Epidermal melanocyte (primary cell): ENCODE data around the gene ENAH.

ENCODE experiments used
- DNase-seq: peaks from one replicate; pipeline ENCODE4 v3.0.0; 2011; ENCODE audit warnings: low spot score; ENCODE audit not compliant: insufficient read length

The ENAH gene

GRCh38 chr1:225608014-225608796, 44.7 kb downstream of the ENAH start:
- no peak for DNase-seq

DNA sequence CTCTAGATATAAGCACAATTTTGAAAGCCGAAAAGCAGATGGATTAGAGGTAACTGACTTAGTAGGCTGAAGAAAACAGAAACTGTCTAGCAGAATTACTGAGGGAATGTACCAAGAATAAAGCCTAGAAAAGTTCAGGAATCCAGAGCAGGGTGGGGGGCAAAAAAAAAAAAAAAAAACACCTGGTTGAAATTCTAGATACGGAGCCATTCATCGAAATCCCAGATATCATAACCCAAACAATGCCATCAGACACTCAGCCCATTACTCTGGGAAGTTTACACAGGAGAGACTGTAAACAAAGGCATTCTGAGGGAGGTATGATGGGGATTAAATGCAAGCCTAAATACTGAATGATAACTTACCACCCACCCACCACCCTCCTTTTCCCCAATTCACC, 45.6 kb downstream of the ENAH start:
- DNase-seq, result no peak

GRCh38 chr1:225603538-225604354, 49.2 kb downstream of the ENAH start:
- no peak for DNase-seq

DNA sequence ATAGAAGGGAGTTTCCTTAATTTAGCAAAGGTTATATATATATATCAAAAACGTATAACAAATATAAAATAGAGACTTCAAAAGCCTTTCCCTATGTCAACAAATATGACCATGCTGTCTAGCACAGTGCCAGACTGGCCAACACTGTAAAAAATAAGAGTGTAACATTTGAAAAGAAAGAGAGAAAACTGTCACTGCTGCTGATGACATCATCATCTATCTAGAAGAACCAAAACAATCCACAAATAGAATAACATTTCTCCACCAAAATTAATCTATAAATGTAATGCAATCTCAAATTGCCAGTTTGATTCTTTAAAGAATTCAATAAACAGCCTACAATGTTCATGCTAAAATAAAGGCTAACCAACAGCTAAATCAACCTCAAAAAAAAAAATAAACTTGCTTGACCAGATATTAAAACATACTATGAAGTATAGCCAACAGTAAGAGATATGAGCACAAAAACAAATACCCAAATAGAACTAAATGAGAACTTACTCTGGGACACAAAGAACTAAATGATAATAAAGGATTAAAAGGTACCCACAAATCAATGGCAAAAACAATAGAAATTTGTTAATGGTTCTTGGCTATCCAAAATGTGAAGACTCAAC, 50.2 kb downstream of the ENAH start:
- DNase-seq, result no peak

DNA sequence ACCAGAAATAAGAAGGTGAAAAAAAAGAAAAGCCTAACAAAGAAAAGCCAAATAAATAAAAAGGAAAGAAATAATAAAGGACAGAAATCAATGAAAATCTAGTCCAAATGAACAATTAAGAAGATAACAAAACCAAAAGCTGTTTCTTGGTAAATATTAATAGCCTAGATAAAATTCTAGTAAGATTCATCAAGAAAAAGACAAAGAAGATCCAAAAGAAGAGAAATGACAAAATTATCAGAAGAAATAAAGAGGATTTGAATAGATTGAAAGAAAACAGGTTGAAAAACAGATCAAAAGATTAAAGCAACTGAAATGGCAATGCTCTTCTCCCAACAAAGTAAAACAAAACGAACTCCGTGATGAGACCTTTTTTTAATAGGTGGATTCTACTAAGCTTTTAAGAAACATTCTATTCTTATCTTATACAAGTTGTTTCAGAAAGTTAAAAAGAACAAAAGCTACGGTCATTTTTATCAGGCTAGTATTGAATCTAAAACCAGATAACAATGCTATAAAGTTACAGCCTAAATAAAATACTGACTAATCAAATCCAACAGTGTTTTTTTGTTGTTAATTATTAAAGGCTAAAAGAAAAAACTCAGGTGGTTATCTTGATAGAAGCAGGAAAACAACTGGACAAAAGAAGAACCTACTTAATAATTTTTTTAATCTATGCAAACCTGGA, 50.9 kb downstream of the ENAH start:
- no peak for DNase-seq

- no peak for DNase-seq
Observed at GRCh38 chr1:225598847-225599246, 54.1 kb downstream of the ENAH start.

DNA sequence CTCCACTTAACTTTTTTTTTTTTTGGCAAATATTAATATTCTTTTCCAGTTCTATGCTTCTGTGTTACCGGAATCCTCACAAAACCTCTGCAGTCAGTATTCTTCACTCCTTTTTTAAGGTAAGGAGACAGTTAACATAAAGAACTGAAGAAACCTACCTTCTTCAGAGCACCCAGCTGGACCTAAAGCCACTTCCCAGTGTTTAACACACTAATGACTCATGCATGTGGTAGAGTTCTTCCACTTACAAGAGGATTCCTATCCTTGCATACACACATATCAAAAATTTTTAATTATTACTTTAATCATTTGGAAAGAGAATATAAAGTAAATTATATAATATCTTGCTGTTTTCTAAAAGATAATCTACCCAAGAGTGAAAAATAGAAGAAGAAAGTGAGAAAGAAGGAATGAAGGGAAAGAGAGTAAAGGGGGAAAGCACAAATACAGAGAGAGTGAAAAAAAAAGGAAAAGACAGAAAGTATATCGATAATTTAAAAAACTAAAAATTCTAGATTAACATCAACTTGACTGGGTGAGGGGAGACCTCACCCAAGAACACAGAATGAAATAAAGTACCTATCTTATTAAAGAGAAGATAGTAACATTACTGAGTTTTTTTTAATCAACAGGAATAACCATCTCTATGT, 54.9 kb downstream of the ENAH start:
- DNase-seq, result no peak

GRCh38 chr1:225596736-225597135, 56.2 kb downstream of the ENAH start:
- no peak for DNase-seq

- DNase-seq, result no peak
Observed at GRCh38 chr1:225595974-225596551, 56.9 kb downstream of the ENAH start.

DNA sequence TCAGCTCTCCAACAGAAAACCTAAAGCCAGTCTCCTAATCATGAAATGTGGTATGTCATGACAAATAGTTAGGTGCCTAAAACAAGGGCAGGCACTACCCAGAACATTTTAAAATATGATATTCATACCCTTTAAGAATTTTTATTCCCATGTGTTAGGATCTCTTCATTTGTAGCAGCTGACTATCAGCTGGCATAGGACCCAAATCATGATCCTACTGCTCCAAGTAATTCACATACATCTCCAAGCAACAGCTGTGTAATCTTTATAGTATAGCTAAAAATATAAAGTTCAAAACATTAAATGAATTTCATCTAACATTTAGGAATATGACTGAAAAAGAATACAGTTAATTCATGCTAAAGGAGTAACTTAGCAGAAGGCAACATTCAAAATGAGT, 57.5 kb downstream of the ENAH start:
- DNase-seq, result no peak

- no peak for DNase-seq
Observed at GRCh38 chr1:225593414-225593813, 59.5 kb downstream of the ENAH start.

- no peak for DNase-seq
Observed at GRCh38 chr1:225592362-225593025, 60.4 kb downstream of the ENAH start.

GRCh38 chr1:225587310-225587709, 65.6 kb downstream of the ENAH start:
- DNase-seq, result no peak

DNA sequence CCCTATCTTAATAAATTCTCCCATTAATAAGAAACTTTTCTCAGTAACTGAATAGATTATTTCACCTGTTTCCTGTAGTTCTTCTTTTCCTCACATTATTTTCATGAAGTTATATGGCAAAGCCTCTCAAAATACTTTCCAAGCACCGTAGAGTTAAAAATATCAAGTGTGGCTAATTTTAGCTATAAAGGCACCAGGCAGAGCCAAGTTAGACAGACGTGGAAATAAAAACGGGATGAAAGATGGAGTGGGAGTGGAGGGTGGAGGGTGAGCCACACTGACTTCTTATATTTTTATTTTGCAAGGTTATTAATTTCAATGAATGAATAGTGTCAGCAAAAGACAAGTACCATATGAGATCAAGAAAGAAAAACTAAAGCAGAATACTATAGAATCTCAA, 71.7 kb downstream of the ENAH start:
- no peak for DNase-seq

GRCh38 chr1:225580238-225581099, 72.5 kb downstream of the ENAH start:
- DNase-seq, result no peak

GRCh38 chr1:225578251-225578977, 74.5 kb downstream of the ENAH start:
- no peak for DNase-seq

GRCh38 chr1:225577241-225577640, 75.7 kb downstream of the ENAH start:
- no peak for DNase-seq

GRCh38 chr1:225573216-225573615, 79.7 kb downstream of the ENAH start:
- DNase-seq, result no peak

- no peak for DNase-seq
Observed at GRCh38 chr1:225572422-225572821, 80.5 kb downstream of the ENAH start.
